ENCODE data around the gene IRX3.

IRX3 gene

DNA sequence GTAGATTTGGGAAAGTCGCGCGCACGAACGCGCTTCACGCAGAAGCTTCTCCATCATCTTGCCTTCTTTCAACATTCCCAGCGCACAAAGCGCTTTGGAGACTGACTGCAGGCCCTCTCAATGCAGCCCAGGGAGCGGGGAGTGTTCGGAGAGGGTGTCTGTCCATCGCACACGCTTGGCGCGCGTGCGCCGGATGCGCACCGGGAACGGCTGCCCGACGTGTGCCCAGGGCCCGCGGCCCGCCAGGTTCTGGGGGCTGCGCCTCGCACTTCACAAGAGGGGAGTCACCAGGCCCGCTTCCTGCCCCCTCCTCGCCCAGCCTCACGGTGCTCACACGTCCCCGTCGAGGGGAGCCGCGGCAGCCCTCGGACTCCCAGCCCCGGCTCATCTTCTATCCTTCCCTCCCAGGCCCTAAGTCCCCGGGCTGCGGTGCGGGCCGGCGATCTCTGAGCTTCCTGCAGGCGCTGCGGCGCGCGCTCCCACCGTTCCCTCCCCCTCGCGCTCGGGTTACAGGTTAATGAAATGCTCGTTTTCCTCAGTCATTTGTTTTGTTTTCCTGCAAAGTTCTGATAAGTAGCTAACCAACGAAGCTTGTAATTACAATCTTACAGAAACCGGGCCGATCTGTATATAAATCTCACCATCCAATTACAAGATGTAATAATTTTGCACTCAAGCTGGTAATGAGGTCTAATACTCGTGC, 2.8 kb upstream of the IRX3 start:
- Histone ChIP-seq H3K36me3 (ENCODE audit: insufficient read depth, low read length) (peaks cover 15% of the 10 kb centered on the region; the same call in 1 of the 2 replicates), H3K9ac (ENCODE audit: low read depth, low read length) (no peak overlapping the region), H2AFZ (ENCODE audit: low read depth, low read length) (no peak overlapping the region), H3K27ac (ENCODE audit: low read length) (no peak overlapping the region), H3K4me2 (ENCODE audit: insufficient read depth, low read length) (no peak overlapping the region), H4K20me1 (ENCODE audit: insufficient read depth, low read length) (peaks cover 13% of the 10 kb centered on the region; the same call in 1 of the 2 replicates), H3K4me1 (ENCODE audit: insufficient read depth, low read length) (peaks cover 34% of the 10 kb centered on the region), H3K9me3 (ENCODE audit: insufficient read depth, low read length, severe bottlenecking) (no peaks in the 10 kb centered on the region), H3K4me3 (ENCODE audit: low read depth in 1 of 2, low read length in 2 of 2) (no peak overlapping the region), H3K79me2 (ENCODE audit: insufficient read depth, low read length) (peaks cover 40% of the 10 kb centered on the region), H3K27me3 (ENCODE audit: insufficient read depth, low read length, poor library complexity) (no peaks in the 10 kb centered on the region)
- DNase-seq (no peak), ATAC-seq (ENCODE audit: insufficient read depth, low read depth) (no peak)
- no peak for TF ChIP-seq EZH2 (IDR thresholded peaks at IDR 0.05; ENCODE audit: borderline replicate concordance, low read depth, low read length, severe bottlenecking)
- TF ChIP-seq, protein P1, sequence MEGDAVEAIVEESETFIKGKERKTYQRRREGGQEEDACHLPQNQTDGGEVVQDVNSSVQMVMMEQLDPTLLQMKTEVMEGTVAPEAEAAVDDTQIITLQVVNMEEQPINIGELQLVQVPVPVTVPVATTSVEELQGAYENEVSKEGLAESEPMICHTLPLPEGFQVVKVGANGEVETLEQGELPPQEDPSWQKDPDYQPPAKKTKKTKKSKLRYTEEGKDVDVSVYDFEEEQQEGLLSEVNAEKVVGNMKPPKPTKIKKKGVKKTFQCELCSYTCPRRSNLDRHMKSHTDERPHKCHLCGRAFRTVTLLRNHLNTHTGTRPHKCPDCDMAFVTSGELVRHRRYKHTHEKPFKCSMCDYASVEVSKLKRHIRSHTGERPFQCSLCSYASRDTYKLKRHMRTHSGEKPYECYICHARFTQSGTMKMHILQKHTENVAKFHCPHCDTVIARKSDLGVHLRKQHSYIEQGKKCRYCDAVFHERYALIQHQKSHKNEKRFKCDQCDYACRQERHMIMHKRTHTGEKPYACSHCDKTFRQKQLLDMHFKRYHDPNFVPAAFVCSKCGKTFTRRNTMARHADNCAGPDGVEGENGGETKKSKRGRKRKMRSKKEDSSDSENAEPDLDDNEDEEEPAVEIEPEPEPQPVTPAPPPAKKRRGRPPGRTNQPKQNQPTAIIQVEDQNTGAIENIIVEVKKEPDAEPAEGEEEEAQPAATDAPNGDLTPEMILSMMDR (IDR thresholded peaks at IDR 0.05; ENCODE audit: borderline replicate concordance, extremely low read depth, low read length, poor library complexity, severe bottlenecking) = no peak

DNA sequence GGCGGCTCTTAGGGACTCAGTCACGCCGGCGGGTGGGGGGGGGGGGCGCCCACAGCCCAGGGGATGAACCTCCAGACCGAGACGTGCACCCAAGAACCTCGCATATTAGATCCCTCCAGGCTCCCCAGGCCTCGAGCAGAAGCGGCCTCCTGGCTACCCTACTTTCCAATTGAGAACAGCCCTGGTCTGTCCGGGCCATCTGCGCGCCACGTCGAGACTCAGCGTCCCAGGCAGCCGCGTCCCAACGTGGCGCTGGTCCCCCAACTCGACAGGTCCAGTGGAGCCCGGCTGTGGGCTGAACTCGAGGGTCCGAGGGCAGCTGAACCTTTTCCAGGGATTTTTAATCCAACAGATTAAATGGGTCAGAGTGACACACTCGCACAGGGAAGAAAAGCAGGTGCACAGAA, 2.3 kb upstream of the IRX3 start:
- Histone ChIP-seq H3K79me2 (ENCODE audit: insufficient read depth, low read length) (peaks cover 45% of the 10 kb centered on the region), H3K4me3 (ENCODE audit: low read depth in 1 of 2, low read length in 2 of 2) (no peak overlapping the region), H2AFZ (ENCODE audit: low read depth, low read length) (no peak overlapping the region), H3K36me3 (ENCODE audit: insufficient read depth, low read length) (peaks cover 20% of the 10 kb centered on the region), H3K9me3 (ENCODE audit: insufficient read depth, low read length, severe bottlenecking) (no peaks in the 10 kb centered on the region), H3K27ac (ENCODE audit: low read length) (no peak overlapping the region), H3K4me1 (ENCODE audit: insufficient read depth, low read length) (peaks cover 40% of the 10 kb centered on the region), H3K9ac (ENCODE audit: low read depth, low read length) (no peak overlapping the region), H4K20me1 (ENCODE audit: insufficient read depth, low read length) (peaks cover 18% of the 10 kb centered on the region), H3K27me3 (ENCODE audit: insufficient read depth, low read length, poor library complexity) (no peaks in the 10 kb centered on the region), H3K4me2 (ENCODE audit: insufficient read depth, low read length) (no peak overlapping the region)
- no peak for TF ChIP-seq EZH2 (IDR thresholded peaks at IDR 0.05; ENCODE audit: borderline replicate concordance, low read depth, low read length, severe bottlenecking)
- TF ChIP-seq, protein P1 (IDR thresholded peaks at IDR 0.05; ENCODE audit: borderline replicate concordance, extremely low read depth, low read length, poor library complexity, severe bottlenecking) = no peak
- DNase-seq (no peak), ATAC-seq (ENCODE audit: insufficient read depth, low read depth) (no peak)

GRCh38 chr16:54288030-54288834, 1.6 kb upstream of the IRX3 start:
- Histone ChIP-seq H4K20me1 (ENCODE audit: insufficient read depth, low read length) (peaks cover 22% of the 10 kb centered on the region), H3K9ac (ENCODE audit: low read depth, low read length) (peak overlapping the region; percentile 99; the same call in 1 of the 2 replicates), H3K4me1 (ENCODE audit: insufficient read depth, low read length) (peaks cover 46% of the 10 kb centered on the region), H3K79me2 (ENCODE audit: insufficient read depth, low read length) (peaks cover 51% of the 10 kb centered on the region), H3K9me3 (ENCODE audit: insufficient read depth, low read length, severe bottlenecking) (no peaks in the 10 kb centered on the region), H3K27ac (ENCODE audit: low read length) (peak overlapping the region; percentile 18; the same call in 1 of the 2 replicates), H2AFZ (ENCODE audit: low read depth, low read length) (no peak overlapping the region), H3K27me3 (ENCODE audit: insufficient read depth, low read length, poor library complexity) (no peaks in the 10 kb centered on the region), H3K36me3 (ENCODE audit: insufficient read depth, low read length) (peaks cover 26% of the 10 kb centered on the region), H3K4me2 (ENCODE audit: insufficient read depth, low read length) (peak overlapping the region; percentile 75), H3K4me3 (ENCODE audit: low read depth in 1 of 2, low read length in 2 of 2) (no peak overlapping the region)
- no peak for DNase-seq
- ATAC-seq (ENCODE audit: insufficient read depth, low read depth) = no peak
- no peak for TF ChIP-seq EZH2 (IDR thresholded peaks at IDR 0.05; ENCODE audit: borderline replicate concordance, low read depth, low read length, severe bottlenecking)
